GM21447 (cell line): ENCODE results near the gene SCGB3A1.

ENCODE experiments used
- ATAC-seq: cut with Tn5 transposase; IDR thresholded peaks from one replicate; pipeline ENCODE4 v1.9.1; 2021; ENCODE audit not compliant: unreplicated experiment

The SCGB3A1 gene

GRCh38 chr5:180590543-180591310 lies 572 bp downstream of the SCGB3A1 start:
- no peak for ATAC-seq

- no peak for ATAC-seq
Measured at GRCh38 chr5:180589771-180590542, 1.3 kb downstream of the SCGB3A1 start.

- no peak for ATAC-seq
Measured at GRCh38 chr5:180586870-180587269, 4.4 kb downstream of the SCGB3A1 start.

- no peak for ATAC-seq
Measured at GRCh38 chr5:180586204-180586603, 5.1 kb downstream of the SCGB3A1 start.

- no peak for ATAC-seq
Measured at GRCh38 chr5:180583738-180584137, 7.6 kb downstream of the SCGB3A1 start.

GRCh38 chr5:180580681-180581080 lies 10.6 kb downstream of the SCGB3A1 start:
- ATAC-seq = no peak

- ATAC-seq = no peak
Measured at GRCh38 chr5:180575571-180575970, 15.7 kb downstream of the SCGB3A1 start.

GRCh38 chr5:180568914-180569313 lies 22.4 kb downstream of the SCGB3A1 start:
- no peak for ATAC-seq

- no peak for ATAC-seq
Measured at GRCh38 chr5:180563994-180564393, 27.3 kb downstream of the SCGB3A1 start.

- no peak for ATAC-seq
Measured at GRCh38 chr5:180558232-180558631, 33.1 kb downstream of the SCGB3A1 start.

- no peak for ATAC-seq
Measured at GRCh38 chr5:180557217-180557809, 34.0 kb downstream of the SCGB3A1 start.

GRCh38 chr5:180555168-180555921 lies 36.0 kb downstream of the SCGB3A1 start:
- no peak for ATAC-seq

- ATAC-seq = no peak
Measured at GRCh38 chr5:180553530-180553929, 37.8 kb downstream of the SCGB3A1 start.

GRCh38 chr5:180548563-180548962 lies 42.7 kb downstream of the SCGB3A1 start:
- ATAC-seq = no peak

- ATAC-seq = no peak
Measured at GRCh38 chr5:180545248-180545647, 46.1 kb downstream of the SCGB3A1 start.

- no peak for ATAC-seq
Measured at GRCh38 chr5:180541710-180542109, 49.6 kb downstream of the SCGB3A1 start.
